ENCODE measurements around the gene PIGQ. TPM values are rescaled to one million over a fixed set of nuclear protein-coding genes. Genes with fewer than 3 reads are reported as not detected.

Gene PIGQ
- total and polyA plus RNA-seq, 9 donors: 4.3 to 47.7 (median 39.5) TPM

DNA sequence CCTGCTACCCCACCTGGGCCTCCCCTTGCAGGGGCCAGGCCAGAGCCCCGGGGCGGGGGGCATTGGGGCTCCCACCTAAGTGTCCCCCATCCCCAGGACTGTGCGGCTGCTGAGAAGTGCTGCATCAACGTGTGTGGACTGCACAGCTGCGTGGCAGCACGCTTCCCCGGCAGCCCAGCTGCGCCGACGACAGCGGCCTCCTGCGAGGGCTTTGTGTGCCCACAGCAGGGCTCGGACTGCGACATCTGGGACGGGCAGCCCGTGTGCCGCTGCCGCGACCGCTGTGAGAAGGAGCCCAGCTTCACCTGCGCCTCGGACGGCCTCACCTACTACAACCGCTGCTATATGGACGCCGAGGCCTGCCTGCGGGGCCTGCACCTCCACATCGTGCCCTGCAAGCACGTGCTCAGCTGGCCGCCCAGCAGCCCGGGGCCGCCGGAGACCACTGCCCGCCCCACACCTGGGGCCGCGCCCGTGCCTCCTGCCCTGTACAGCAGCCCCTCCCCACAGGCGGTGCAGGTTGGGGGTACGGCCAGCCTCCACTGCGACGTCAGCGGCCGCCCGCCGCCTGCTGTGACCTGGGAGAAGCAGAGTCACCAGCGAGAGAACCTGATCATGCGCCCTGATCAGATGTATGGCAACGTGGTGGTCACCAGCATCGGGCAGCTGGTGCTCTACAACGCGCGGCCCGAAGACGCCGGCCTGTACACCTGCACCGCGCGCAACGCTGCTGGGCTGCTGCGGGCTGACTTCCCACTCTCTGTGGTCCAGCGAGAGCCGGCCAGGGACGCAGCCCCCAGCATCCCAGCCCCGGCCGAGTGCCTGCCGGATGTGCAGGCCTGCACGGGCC is 62.9 kb downstream of the PIGQ start:
- Histone ChIP-seq H3K27ac (no peak overlapping the region), H3K4me3 (no peak overlapping the region), H3K4me1 (ENCODE audit: insufficient read depth) (peaks cover 24% of the 10 kb centered on the region), H3K9me3 (no peaks in the 10 kb centered on the region), H3K27me3 (no peaks in the 10 kb centered on the region), H3K36me3 (no peaks in the 10 kb centered on the region)
- intact Hi-C loops (cut with DNase I): loop anchor here in 1 of 4 donors (10.0 kb wide), 1 partner anchor 1332 kb away; the partner anchor contains the start of genes RNF151 and RPS2
- DNase-seq: peak in 4 of 5 donors; percentile 20 to 49 (median 44)
- WGBS, 3 donors: 90 to 95% (median 90%) methylated on average over 50 to 67 of the region's 67 CpGs
- TF ChIP-seq, protein P1, sequence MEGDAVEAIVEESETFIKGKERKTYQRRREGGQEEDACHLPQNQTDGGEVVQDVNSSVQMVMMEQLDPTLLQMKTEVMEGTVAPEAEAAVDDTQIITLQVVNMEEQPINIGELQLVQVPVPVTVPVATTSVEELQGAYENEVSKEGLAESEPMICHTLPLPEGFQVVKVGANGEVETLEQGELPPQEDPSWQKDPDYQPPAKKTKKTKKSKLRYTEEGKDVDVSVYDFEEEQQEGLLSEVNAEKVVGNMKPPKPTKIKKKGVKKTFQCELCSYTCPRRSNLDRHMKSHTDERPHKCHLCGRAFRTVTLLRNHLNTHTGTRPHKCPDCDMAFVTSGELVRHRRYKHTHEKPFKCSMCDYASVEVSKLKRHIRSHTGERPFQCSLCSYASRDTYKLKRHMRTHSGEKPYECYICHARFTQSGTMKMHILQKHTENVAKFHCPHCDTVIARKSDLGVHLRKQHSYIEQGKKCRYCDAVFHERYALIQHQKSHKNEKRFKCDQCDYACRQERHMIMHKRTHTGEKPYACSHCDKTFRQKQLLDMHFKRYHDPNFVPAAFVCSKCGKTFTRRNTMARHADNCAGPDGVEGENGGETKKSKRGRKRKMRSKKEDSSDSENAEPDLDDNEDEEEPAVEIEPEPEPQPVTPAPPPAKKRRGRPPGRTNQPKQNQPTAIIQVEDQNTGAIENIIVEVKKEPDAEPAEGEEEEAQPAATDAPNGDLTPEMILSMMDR (IDR thresholded peaks at IDR 0.05): no peak
- TF ChIP-seq POLR2A (IDR thresholded peaks at IDR 0.05) (no peak), EP300 (IDR thresholded peaks at IDR 0.05) (no peak)

- H3K9me3 ChIP-seq: no peaks in the 10 kb centered on the region
- WGBS, 3 donors: 94 to 96% (median 95%) methylated on average over 47 to 74 of the region's 74 CpGs
- intact Hi-C loops (cut with DNase I): loop anchor here in 1 of 4 donors (10.0 kb wide), 1 partner anchor 1331 kb away; the partner anchor contains the start of genes RNF151 and RPS2
- no peaks in the 10 kb centered on the region for H3K36me3 ChIP-seq
- no peaks in the 10 kb centered on the region for H3K27me3 ChIP-seq
- peak; percentile 23 to 51 (median 44) for DNase-seq
- H3K27ac ChIP-seq: no peak overlapping the region
- H3K4me1 ChIP-seq (ENCODE audit: insufficient read depth): peaks cover 24% of the 10 kb centered on the region
- TF ChIP-seq, protein P1 (IDR thresholded peaks at IDR 0.05): no peak
- TF ChIP-seq POLR2A (IDR thresholded peaks at IDR 0.05) (no peak), EP300 (IDR thresholded peaks at IDR 0.05) (no peak)
- no peak overlapping the region for H3K4me3 ChIP-seq
Observed at GRCh38 chr16:633336-634050, 63.7 kb downstream of the PIGQ start.

Small RNAs within 50 kb of the gene (microRNA-seq; reads per million reads assigned to microRNA genes)
- gene MIR3176 (0 to 0.36 (median 0.32) reads per million in 3 donors), gene MIR5587 (0 reads per million in 3 donors)

Small RNAs within 50 kb of the gene (small RNA-seq; reads per million reads assigned to genes)
- gene MIR3176 (not detected), gene MIR5587 (not detected), gene Z98883.1 (not detected)

Other genes starting within 250 kb of the PIGQ start
- 10 to 100 TPM; 13.7 to 27.2 (median 24.0) TPM for gene AXIN1, start 217.2 kb upstream of the PIGQ start, total RNA-seq
- 10 to 100 TPM in 1 of 2 donors, 1 to 10 TPM in 1; 3.7 to 21.8 TPM for gene AXIN1, start 217.2 kb upstream of the PIGQ start, polyA plus RNA-seq
- 10 to 100 TPM; 38.9 to 57.7 (median 40.9) TPM for gene MRPL28, start 199.4 kb upstream of the PIGQ start, total RNA-seq
- 10 to 100 TPM; 28.4 to 53.0 TPM for gene MRPL28, start 199.4 kb upstream of the PIGQ start, polyA plus RNA-seq
- gene PGAP6, start 188.0 kb upstream of the PIGQ start, total RNA-seq: 10 to 100 TPM; 13.0 to 39.8 (median 23.2) TPM
- 10 to 100 TPM; 13.9 to 17.9 TPM for gene PGAP6, start 188.0 kb upstream of the PIGQ start, polyA plus RNA-seq
- gene NME4, start 172.8 kb upstream of the PIGQ start, total RNA-seq: 100 to 1,000 TPM in 3 of 7 donors, 10 to 100 TPM in 4; 48.8 to 133 (median 93.4) TPM
- gene NME4, start 172.8 kb upstream of the PIGQ start, polyA plus RNA-seq: 100 to 1,000 TPM in 1 of 2 donors, 10 to 100 TPM in 1; 72.9 to 117 TPM
- 10 to 100 TPM; 10.2 to 23.7 (median 15.1) TPM for gene DECR2, start 168.1 kb upstream of the PIGQ start, total RNA-seq
- gene DECR2, start 168.1 kb upstream of the PIGQ start, polyA plus RNA-seq: 10 to 100 TPM in 1 of 2 donors, 1 to 10 TPM in 1; 2.1 to 13.0 TPM
- 10 to 100 TPM; 35.9 to 58.1 (median 38.1) TPM for gene RAB11FIP3, start 144.3 kb upstream of the PIGQ start, total RNA-seq
- gene RAB11FIP3, start 144.3 kb upstream of the PIGQ start, polyA plus RNA-seq: 10 to 100 TPM; 18.0 to 40.1 TPM
- gene CAPN15, start 42.3 kb upstream of the PIGQ start, total RNA-seq: 10 to 100 TPM; 16.9 to 38.9 (median 30.5) TPM
- gene CAPN15, start 42.3 kb upstream of the PIGQ start, polyA plus RNA-seq: 10 to 100 TPM in 1 of 2 donors, 1 to 10 TPM in 1; 1.6 to 19.4 TPM
- not detected for gene PRR35, start 9.6 kb upstream of the PIGQ start, total RNA-seq
- not detected for gene PRR35, start 9.6 kb upstream of the PIGQ start, polyA plus RNA-seq
- gene NHLRC4, start 3.0 kb upstream of the PIGQ start, total RNA-seq: 10 to 100 TPM in 1 of 7 donors, 1 to 10 TPM in 6; 3.2 to 15.4 (median 5.0) TPM
- 1 to 10 TPM in 1 of 2 donors, under 1 TPM in 1; 0.53 to 5.9 TPM for gene NHLRC4, start 3.0 kb upstream of the PIGQ start, polyA plus RNA-seq
- 10 to 100 TPM; 11.7 to 24.1 (median 21.4) TPM for gene RAB40C, start 20.1 kb downstream of the PIGQ start, total RNA-seq
- gene RAB40C, start 20.1 kb downstream of the PIGQ start, polyA plus RNA-seq: 10 to 100 TPM in 1 of 2 donors, 1 to 10 TPM in 1; 1.9 to 21.0 TPM
- gene WFIKKN1, start 61.0 kb downstream of the PIGQ start, total RNA-seq: 1 to 10 TPM in 5 of 7 donors, under 1 TPM in 2; 0.57 to 2.6 (median 1.3) TPM
- gene WFIKKN1, start 61.0 kb downstream of the PIGQ start, polyA plus RNA-seq: under 1 TPM; 0.10 to 0.59 TPM
- 100 to 1,000 TPM in 2 of 7 donors, 10 to 100 TPM in 5; 61.8 to 139 (median 75.9) TPM for gene METTL26, start 66.3 kb downstream of the PIGQ start, total RNA-seq
- 100 to 1,000 TPM in 1 of 2 donors, 10 to 100 TPM in 1; 12.2 to 113 TPM for gene METTL26, start 66.3 kb downstream of the PIGQ start, polyA plus RNA-seq
- gene MCRIP2, start 71.9 kb downstream of the PIGQ start, total RNA-seq: 10 to 100 TPM; 21.5 to 42.3 (median 31.3) TPM
- 10 to 100 TPM in 1 of 2 donors, under 1 TPM in 1; 0.98 to 22.9 TPM for gene MCRIP2, start 71.9 kb downstream of the PIGQ start, polyA plus RNA-seq
- gene WDR90, start 79.4 kb downstream of the PIGQ start, total RNA-seq: 10 to 100 TPM; 22.4 to 58.2 (median 45.1) TPM
- gene WDR90, start 79.4 kb downstream of the PIGQ start, polyA plus RNA-seq: 10 to 100 TPM in 1 of 2 donors, 1 to 10 TPM in 1; 1.4 to 34.9 TPM
- 100 to 1,000 TPM in 1 of 7 donors, 10 to 100 TPM in 6; 44.6 to 100 (median 80.6) TPM for gene RHOT2, start 98.2 kb downstream of the PIGQ start, total RNA-seq
- gene RHOT2, start 98.2 kb downstream of the PIGQ start, polyA plus RNA-seq: 10 to 100 TPM; 11.6 to 96.6 TPM
- 1 to 10 TPM in 6 of 7 donors, under 1 TPM in 1; 0.50 to 4.3 (median 1.4) TPM for gene RHBDL1, start 105.7 kb downstream of the PIGQ start, total RNA-seq
- under 1 TPM in 1 of 2 donors, not detected in 1; 0.80 TPM for gene RHBDL1, start 105.7 kb downstream of the PIGQ start, polyA plus RNA-seq
- 100 to 1,000 TPM in 4 of 7 donors, 10 to 100 TPM in 3; 72.3 to 115 (median 102) TPM for gene STUB1, start 110.4 kb downstream of the PIGQ start, total RNA-seq
- gene STUB1, start 110.4 kb downstream of the PIGQ start, polyA plus RNA-seq: 100 to 1,000 TPM in 1 of 2 donors, 10 to 100 TPM in 1; 20.1 to 107 TPM
- gene JMJD8, start 114.4 kb downstream of the PIGQ start, total RNA-seq: 10 to 100 TPM; 36.6 to 73.9 (median 64.0) TPM
- gene JMJD8, start 114.4 kb downstream of the PIGQ start, polyA plus RNA-seq: 10 to 100 TPM; 10.2 to 53.8 TPM
- gene WDR24, start 120.4 kb downstream of the PIGQ start, total RNA-seq: 10 to 100 TPM in 6 of 7 donors, 1 to 10 TPM in 1; 8.4 to 17.3 (median 13.4) TPM
- gene WDR24, start 120.4 kb downstream of the PIGQ start, polyA plus RNA-seq: 10 to 100 TPM in 1 of 2 donors, under 1 TPM in 1; 0.42 to 10.3 TPM
- 1 to 10 TPM in 4 of 7 donors, under 1 TPM in 2, not detected in 1; 0.48 to 2.5 (median 1.4) TPM for gene FBXL16, start 135.8 kb downstream of the PIGQ start, total RNA-seq
- gene FBXL16, start 135.8 kb downstream of the PIGQ start, polyA plus RNA-seq: under 1 TPM; 0.22 to 0.25 TPM
- 10 to 100 TPM in 5 of 7 donors, 1 to 10 TPM in 2; 4.0 to 57.1 (median 15.7) TPM for gene METRN, start 145.2 kb downstream of the PIGQ start, total RNA-seq
- 1 to 10 TPM in 1 of 2 donors, under 1 TPM in 1; 0.40 to 5.6 TPM for gene METRN, start 145.2 kb downstream of the PIGQ start, polyA plus RNA-seq
- gene ANTKMT, start 151.2 kb downstream of the PIGQ start, total RNA-seq: 10 to 100 TPM; 15.9 to 43.9 (median 26.0) TPM
- gene ANTKMT, start 151.2 kb downstream of the PIGQ start, polyA plus RNA-seq: 10 to 100 TPM in 1 of 2 donors, not detected in 1; 13.2 TPM
- gene CCDC78, start 156.5 kb downstream of the PIGQ start, total RNA-seq: 10 to 100 TPM in 1 of 7 donors, 1 to 10 TPM in 4, under 1 TPM in 1, not detected in 1; 0.40 to 44.3 (median 4.7) TPM
- gene CCDC78, start 156.5 kb downstream of the PIGQ start, polyA plus RNA-seq: under 1 TPM in 1 of 2 donors, not detected in 1; 0.41 TPM
- 10 to 100 TPM in 1 of 7 donors, 1 to 10 TPM in 6; 2.6 to 25.7 (median 3.6) TPM for gene HAGHL, start 157.1 kb downstream of the PIGQ start, total RNA-seq
- 1 to 10 TPM in 1 of 2 donors, not detected in 1; 2.6 TPM for gene HAGHL, start 157.1 kb downstream of the PIGQ start, polyA plus RNA-seq
- 10 to 100 TPM; 20.8 to 32.5 (median 22.2) TPM for gene CIAO3, start 171.0 kb downstream of the PIGQ start, total RNA-seq
- 10 to 100 TPM in 1 of 2 donors, 1 to 10 TPM in 1; 8.5 to 18.0 TPM for gene CIAO3, start 171.0 kb downstream of the PIGQ start, polyA plus RNA-seq
- gene MSLN, start 190.8 kb downstream of the PIGQ start, total RNA-seq: 100 to 1,000 TPM in 1 of 7 donors, 10 to 100 TPM in 3, 1 to 10 TPM in 2, under 1 TPM in 1; 0.40 to 314 (median 13.6) TPM
- 1 to 10 TPM; 1.5 to 1.9 TPM for gene MSLN, start 190.8 kb downstream of the PIGQ start, polyA plus RNA-seq
- gene RPUSD1, start 218.4 kb downstream of the PIGQ start, total RNA-seq: 10 to 100 TPM; 11.1 to 18.6 (median 16.1) TPM
- 10 to 100 TPM in 1 of 2 donors, not detected in 1; 13.1 TPM for gene RPUSD1, start 218.4 kb downstream of the PIGQ start, polyA plus RNA-seq
- gene CHTF18, start 218.7 kb downstream of the PIGQ start, total RNA-seq: 10 to 100 TPM in 6 of 7 donors, 1 to 10 TPM in 1; 8.5 to 25.5 (median 18.7) TPM
- gene CHTF18, start 218.7 kb downstream of the PIGQ start, polyA plus RNA-seq: 10 to 100 TPM in 1 of 2 donors, under 1 TPM in 1; 0.32 to 21.7 TPM
- not detected for gene GNG13, start 230.8 kb downstream of the PIGQ start, total RNA-seq
- gene GNG13, start 230.8 kb downstream of the PIGQ start, polyA plus RNA-seq: not detected

Measured in ovary (tissue), 9 donors.